ENCODE measurements around the gene PTPRM. TPM values are rescaled to one million over a fixed set of nuclear protein-coding genes. Genes with fewer than 3 reads are reported as not detected.

PTPRM gene
- total and polyA plus RNA-seq, 3 donors from 2014 or later = 76.4 to 101 (median 94.6) TPM

GRCh38 chr18:7817575-7818230 lies 250.6 kb downstream of the PTPRM start:
- DNase-seq = no peak
- Histone ChIP-seq H3K4me3 (no peak overlapping the region), H3K27me3 (no peaks in the 10 kb centered on the region), H3K4me1 (peaks cover 6% of the 10 kb centered on the region), H3K9me3 (no peaks in the 10 kb centered on the region), H3K27ac (no peak overlapping the region), H3K36me3 (ENCODE audit: low read depth, missing control alignments) (no peaks in the 10 kb centered on the region)
- 45 to 53% methylated on average over 8 of the region's 8 CpGs for WGBS, 2 donors
- TF ChIP-seq POLR2A (IDR thresholded peaks at IDR 0.05) (no peak), CTCF (IDR thresholded peaks at IDR 0.05) (no peak)
- intact Hi-C loops (cut with DNase I; ENCODE audit: low total_unique reads) = no loop called here

GRCh38 chr18:7821784-7822183 lies 254.7 kb downstream of the PTPRM start:
- intact Hi-C loops (cut with DNase I; ENCODE audit: low total_unique reads) = no loop called here
- H3K27ac ChIP-seq = no peak overlapping the region

GRCh38 chr18:7822435-7823331 lies 255.6 kb downstream of the PTPRM start:
- 45 to 50% methylated on average over 9 of the region's 9 CpGs for WGBS, 2 donors
- no peak for DNase-seq
- TF ChIP-seq CTCF (IDR thresholded peaks at IDR 0.05) (no peak), POLR2A (IDR thresholded peaks at IDR 0.05) (no peak)
- H3K36me3 ChIP-seq (ENCODE audit: low read depth, missing control alignments) = no peaks in the 10 kb centered on the region
- peaks cover 6% of the 10 kb centered on the region for H3K4me1 ChIP-seq
- intact Hi-C loops (cut with DNase I; ENCODE audit: low total_unique reads) = no loop called here
- H3K27me3 ChIP-seq = no peaks in the 10 kb centered on the region
- no peak overlapping the region for H3K27ac ChIP-seq
- H3K4me3 ChIP-seq = no peak overlapping the region
- no peaks in the 10 kb centered on the region for H3K9me3 ChIP-seq

More at GRCh38 chr18:7821784-7822183, 254.7 kb downstream of the PTPRM start:
- H3K4me3 ChIP-seq = no peak overlapping the region
- no peaks in the 10 kb centered on the region for H3K36me3 ChIP-seq (ENCODE audit: low read depth, missing control alignments)
- 79 to 90% methylated on average over 1 of the region's 1 CpG for WGBS, 2 donors
- H3K27me3 ChIP-seq = no peaks in the 10 kb centered on the region
- no peak for TF ChIP-seq POLR2A (IDR thresholded peaks at IDR 0.05)
- TF ChIP-seq CTCF (IDR thresholded peaks at IDR 0.05) = no peak
- H3K9me3 ChIP-seq = no peaks in the 10 kb centered on the region
- H3K4me1 ChIP-seq = peaks cover 6% of the 10 kb centered on the region
- DNase-seq = no peak

GRCh38 chr18:7824970-7825369 lies 257.9 kb downstream of the PTPRM start:
- Histone ChIP-seq H3K4me1 (peaks cover 6% of the 10 kb centered on the region), H3K9me3 (no peaks in the 10 kb centered on the region), H3K27me3 (no peaks in the 10 kb centered on the region), H3K36me3 (ENCODE audit: low read depth, missing control alignments) (no peaks in the 10 kb centered on the region), H3K4me3 (no peak overlapping the region), H3K27ac (no peak overlapping the region)
- no peak for DNase-seq
- TF ChIP-seq POLR2A (IDR thresholded peaks at IDR 0.05) (no peak), CTCF (IDR thresholded peaks at IDR 0.05) (no peak)
- intact Hi-C loops (cut with DNase I; ENCODE audit: low total_unique reads) = no loop called here
- 68 to 73% methylated on average over 5 of the region's 5 CpGs for WGBS, 2 donors
